Tibial artery (tissue), 4 donors: Measurements from ENCODE around the gene PIEZO2.

Source experiments
- DNase-seq, 2 donors: peaks; one replicate each; pipeline ENCODE4 v3.0.0-alpha.2; 2019
- H3K27ac ChIP-seq, 2 donors: fragments of 200-600 bp; sonication (generic) in 1 of 2; 1 replicate in 1 of 2; 2 replicates in 1 of 2; pipeline ENCODE4 v1.5.1; 2018 to 2019; ENCODE audit warnings: mild to moderate bottlenecking in 1 of 2
- H3K27me3 ChIP-seq, 2 donors: fragments of 200-600 bp; sonication (generic) in 1 of 2; one replicate each; pipeline versions ENCODE4 v1.5.1 to v1.6.0; 2016 to 2019
- H3K36me3 ChIP-seq, 3 donors: fragments of 200-600 bp; sonication (generic) in 2 of 3; one replicate each; pipeline ENCODE4 v1.5.1; 2016 to 2019; ENCODE audit warnings: mild to moderate bottlenecking in 2 of 3
- H3K4me1 ChIP-seq, 4 donors: fragments of 200-600 bp; sonication (generic) in 2 of 4; 1 replicate in 3 of 4; 2 replicates in 1 of 4; pipeline ENCODE4 v1.5.1; 2016 to 2019
- H3K4me3 ChIP-seq, 2 donors: fragments of 200-600 bp; sonication (generic) in 1 of 2; 1 replicate in 1 of 2; 2 replicates in 1 of 2; pipeline ENCODE4 v1.5.1; 2018 to 2019; ENCODE audit warnings: mild to moderate bottlenecking in 2 of 2
- H3K9me3 ChIP-seq, 3 donors: fragments of 200-600 bp; sonication (generic) in 1 of 3; one replicate each; pipeline ENCODE4 v1.5.1; 2016 to 2019
- CTCF ChIP-seq, 2 experiments: fragments of 200-600 bp in 1 of 2; fragments of 450-650 bp in 1 of 2; IDR thresholded peaks; one replicate each; pipeline ENCODE4 v1.5.1; 2017 to 2019; ENCODE audit warnings: antibody characterized with exemption in 2 of 2, mild to moderate bottlenecking in 1 of 2, moderate library complexity in 1 of 2
- intact Hi-C: fragments of 100-400 bp; cut with DNase I; formaldehyde crosslinking; loops from one replicate; pipeline ENCODE4 v1.15.0; 2023; ENCODE audit warnings: low total_unique reads

The PIEZO2 gene

GRCh38 chr18:11024928-11025669 lies 124.3 kb downstream of the PIEZO2 start:
- no peak for TF ChIP-seq CTCF (IDR thresholded peaks at IDR 0.05)
- H3K36me3 ChIP-seq: no peaks in the 10 kb centered on the region
- H3K27ac ChIP-seq: no peak overlapping the region
- H3K4me1 ChIP-seq: no peaks in the 10 kb centered on the region
- no peak for DNase-seq
- intact Hi-C loops: no loop called here
- no peaks in the 10 kb centered on the region for H3K27me3 ChIP-seq
- H3K4me3 ChIP-seq: no peak overlapping the region
- H3K9me3 ChIP-seq: no peaks in the 10 kb centered on the region

- Histone ChIP-seq H3K4me3 (no peak overlapping the region), H3K9me3 (no peaks in the 10 kb centered on the region), H3K27ac (no peak overlapping the region), H3K27me3 (no peaks in the 10 kb centered on the region), H3K36me3 (no peaks in the 10 kb centered on the region), H3K4me1 (no peaks in the 10 kb centered on the region)
- DNase-seq: no peak
- intact Hi-C loops: no loop called here
- TF ChIP-seq CTCF (IDR thresholded peaks at IDR 0.05): no peak
These were observed 127.9 kb downstream of the PIEZO2 start for GRCh38 chr18:11021477-11021876.

- H3K9me3 ChIP-seq: no peaks in the 10 kb centered on the region
- TF ChIP-seq CTCF (IDR thresholded peaks at IDR 0.05): no peak
- intact Hi-C loops: no loop called here
- DNase-seq: no peak
- H3K27me3 ChIP-seq: no peaks in the 10 kb centered on the region
- no peaks in the 10 kb centered on the region for H3K36me3 ChIP-seq
- no peak overlapping the region for H3K27ac ChIP-seq
- H3K4me1 ChIP-seq: no peaks in the 10 kb centered on the region
- H3K4me3 ChIP-seq: no peak overlapping the region
These were observed 128.4 kb downstream of the PIEZO2 start for GRCh38 chr18:11020877-11021414.

- no peaks in the 10 kb centered on the region for H3K4me1 ChIP-seq
- no peaks in the 10 kb centered on the region for H3K36me3 ChIP-seq
- no peak for DNase-seq
- no peaks in the 10 kb centered on the region for H3K9me3 ChIP-seq
- TF ChIP-seq CTCF (IDR thresholded peaks at IDR 0.05): no peak
- H3K27me3 ChIP-seq: no peaks in the 10 kb centered on the region
- no peak overlapping the region for H3K4me3 ChIP-seq
- H3K27ac ChIP-seq: no peak overlapping the region
- intact Hi-C loops: no loop called here
These were observed 129.1 kb downstream of the PIEZO2 start for GRCh38 chr18:11020161-11020853.

GRCh38 chr18:11019295-11020105 lies 129.9 kb downstream of the PIEZO2 start:
- H3K9me3 ChIP-seq: no peaks in the 10 kb centered on the region
- intact Hi-C loops: no loop called here
- H3K27me3 ChIP-seq: no peaks in the 10 kb centered on the region
- no peak overlapping the region for H3K27ac ChIP-seq
- no peaks in the 10 kb centered on the region for H3K36me3 ChIP-seq
- TF ChIP-seq CTCF (IDR thresholded peaks at IDR 0.05): no peak
- H3K4me3 ChIP-seq: no peak overlapping the region
- no peaks in the 10 kb centered on the region for H3K4me1 ChIP-seq
- DNase-seq: no peak
